Endothelial cell of umbilical vein (primary cell): ENCODE results near the gene ZNF2. TPM values are rescaled to one million over a fixed set of nuclear protein-coding genes. Genes with fewer than 3 reads are reported as not detected.

ENCODE experiments used
- BruUV-seq: library from RNA; stranded (reverse); fragments of 400-500 nt; replicated peaks from 2 replicates; lab custom pipeline; 2021; lab: Mats Ljungman, UMichigan
- CTCF ChIA-PET: fragments of 300-600, 350-600 bp; sonication (Branson Sonifier 250); formaldehyde crosslinking; loops from one replicate; lab custom pipeline; 2021; ENCODE audit warnings: antibody characterized with exemption, inconsistent platforms; lab: Charles Lee
- POLR2A ChIA-PET: fragments of 300-600, 350-600 bp; sonication (Branson Sonifier 250); formaldehyde crosslinking; loops from one replicate; lab custom pipeline; 2021; ENCODE audit warnings: antibody characterized with exemption, inconsistent platforms; lab: Charles Lee
- DNase-seq: peaks from one replicate; pipeline ENCODE4 v3.0.0-alpha.2; 2011; ENCODE audit warnings: low read depth, low spot score
- FAIRE-seq: peaks from 2 replicates; lab custom pipeline; 2011; peaks lifted over from hg19 to GRCh38; lab: Jason Lieb, UNC
- H2AFZ ChIP-seq: 2 replicates; pipeline ENCODE4 v1.6.0; 2012; ENCODE audit warnings: low read depth, low read length, control low read depth, inconsistent platforms
- H3K27ac ChIP-seq: 2 replicates; pipeline ENCODE4 v1.5.1; 2011; ENCODE audit warnings: low read depth, mild to moderate bottlenecking, control low read depth, low read length, moderate library complexity; ENCODE audit not compliant: insufficient read depth
- H3K27me3 ChIP-seq, 2 experiments: 2 replicates each; pipeline versions ENCODE4 v1.6.0 to v1.6.1; 2011; ENCODE audit warnings: low read length in 2 of 2, mixed read lengths in 1 of 2; ENCODE audit not compliant: control insufficient read depth in 2 of 2, insufficient read depth in 2 of 2
- H3K36me3 ChIP-seq, 2 experiments: 2 replicates in 1 of 2; 3 replicates in 1 of 2; pipeline ENCODE4 v1.5.1; 2011; ENCODE audit warnings: low read length in 2 of 2, mild to moderate bottlenecking in 1 of 2, moderate library complexity in 1 of 2; ENCODE audit not compliant: control insufficient read depth in 2 of 2, insufficient read depth in 2 of 2; ENCODE audit errors: extremely low read depth in 1 of 2
- H3K4me1 ChIP-seq: 3 replicates; pipeline ENCODE4 v1.5.1; 2011; ENCODE audit warnings: mild to moderate bottlenecking, low read length; ENCODE audit not compliant: control insufficient read depth, insufficient read depth; ENCODE audit errors: extremely low read depth
- H3K4me2 ChIP-seq: 2 replicates; pipeline ENCODE4 v1.6.1; 2011; ENCODE audit warnings: low read length, control low read depth, mixed read lengths; ENCODE audit not compliant: insufficient read depth
- H3K4me3 ChIP-seq, 3 experiments: fragments of 200-600 bp in 1 of 3; sonication (generic), shearing (Covaris generic) in 1 of 3; replicated peaks in 1 of 3; 2 replicates each; pipeline ENCODE4 v1.5.1; 2011 to 2016; ENCODE audit warnings: control low read depth in 3 of 3, low read length in 3 of 3, mild to moderate bottlenecking in 2 of 3, inconsistent platforms in 1 of 3, low read depth in 1 of 3, moderate library complexity in 1 of 3; ENCODE audit not compliant: insufficient read depth in 1 of 3
- H3K79me2 ChIP-seq: 2 replicates; pipeline ENCODE4 v1.6.0; 2012; ENCODE audit warnings: low read length, inconsistent platforms; ENCODE audit not compliant: control insufficient read depth, insufficient read depth
- H3K9ac ChIP-seq: replicated peaks from 2 replicates; pipeline ENCODE3; 2011; ENCODE audit warnings: low read length, control low read depth; ENCODE audit not compliant: insufficient read depth; ENCODE audit errors: extremely low read depth
- H3K9me1 ChIP-seq: replicated peaks from 3 replicates; pipeline ENCODE4 v1.6.0; 2011; ENCODE audit warnings: mild to moderate bottlenecking, low read length; ENCODE audit not compliant: control insufficient read depth, insufficient read depth; ENCODE audit errors: extremely low read depth
- H3K9me3 ChIP-seq: replicated peaks from 2 replicates; pipeline ENCODE4 v1.5.1; 2012; ENCODE audit warnings: low read length, inconsistent platforms; ENCODE audit not compliant: control insufficient read depth, insufficient read depth
- H4K20me1 ChIP-seq: replicated peaks from 2 replicates; pipeline ENCODE3; 2011; ENCODE audit warnings: mild to moderate bottlenecking, low read length; ENCODE audit not compliant: control insufficient read depth, insufficient read depth; ENCODE audit errors: extremely low read depth
- EZH2 ChIP-seq: IDR thresholded peaks from 2 replicates; pipeline ENCODE4 v1.6.1; 2012; ENCODE audit warnings: borderline replicate concordance, low read depth, mild to moderate bottlenecking, moderate library complexity, low read length, inconsistent platforms; ENCODE audit not compliant: severe bottlenecking
- FOS ChIP-seq: IDR thresholded peaks from 2 replicates; pipeline ENCODE4 v1.6.1; 2011; ENCODE audit warnings: mild to moderate bottlenecking, low read length, moderate library complexity, borderline replicate concordance; ENCODE audit not compliant: insufficient read depth
- GATA2 ChIP-seq: IDR thresholded peaks from 2 replicates; pipeline ENCODE4 v1.7.0; 2011; ENCODE audit warnings: low read depth, mild to moderate bottlenecking, moderate library complexity, mixed read lengths, low read length; ENCODE audit not compliant: insufficient read length, insufficient read depth
- JUN ChIP-seq: IDR thresholded peaks from 2 replicates; pipeline ENCODE4 v1.6.1; 2011; ENCODE audit warnings: borderline replicate concordance, low read depth; ENCODE audit not compliant: insufficient read length, insufficient read depth
- MYC ChIP-seq: IDR thresholded peaks from one replicate; pipeline ENCODE4 v1.6.1; 2011; ENCODE audit warnings: mild to moderate bottlenecking, low read depth, low read length
- POLR2A ChIP-seq: IDR thresholded peaks from 2 replicates; pipeline ENCODE4 v1.6.1; 2012; ENCODE audit warnings: low read depth, mild to moderate bottlenecking, control low read depth, low read length
- POLR2AphosphoS5 ChIP-seq: IDR thresholded peaks from 2 replicates; pipeline ENCODE4 v1.6.1; 2012; ENCODE audit warnings: low read depth, mild to moderate bottlenecking, control low read depth, low read length, moderate library complexity; ENCODE audit not compliant: insufficient read depth
- dilution Hi-C: fragments of 300-500 bp; cut with MboI; formaldehyde crosslinking; loops from one replicate; pipeline ENCODE4 v1.15.0; 2019; ENCODE audit warnings: low sequenced_read_pairs; ENCODE audit not compliant: extremely low pct_ligation_motif_present
- intact Hi-C: fragments of 100-400 bp; cut with micrococcal nuclease; formaldehyde crosslinking; loops from one replicate; pipeline ENCODE4 v1.10.0; 2022
- polyA plus RNA-seq, 4 experiments: library from polyadenylated mRNA; depleted of rRNA in 3 of 4; stranded (reverse) in 3 of 4; unstranded in 1 of 4; fragments of >200 nt; gene quantifications; 2 replicates each; pipeline versions ENCODE4 v1.2.1 to v1.2.3, GENCODE V29; 2011 to 2012; ENCODE audit warnings: missing spikeins in 1 of 4
- total RNA-seq: library from RNA; stranded (reverse); gene quantifications from 2 replicates; pipeline ENCODE4 v1.2.3, GENCODE V29; 2021
- TF ChIP-seq, protein P1 (sequence below), 2 donors: IDR thresholded peaks; 1 replicate in 1 of 2; 2 replicates in 1 of 2; pipeline ENCODE4 v1.5.1; 2011; ENCODE audit warnings: low read length in 2 of 2, mild to moderate bottlenecking in 2 of 2, moderate library complexity in 2 of 2, control low read depth in 1 of 2, inconsistent platforms in 1 of 2, low read depth in 1 of 2; ENCODE audit not compliant: insufficient read depth in 1 of 2; ENCODE audit errors: extremely low read depth in 1 of 2
- TF ChIP-seq, protein P2 (sequence below): IDR thresholded peaks from 2 replicates; pipeline ENCODE4 v1.6.1; 2011; ENCODE audit not compliant: insufficient read depth, insufficient read length

The ZNF2 gene
- total and polyA plus RNA-seq, 2 donors (not counting 3 experiments of a cell fraction or from before 2014, with no cell fraction given), result 2.2 to 4.2 TPM

DNA sequence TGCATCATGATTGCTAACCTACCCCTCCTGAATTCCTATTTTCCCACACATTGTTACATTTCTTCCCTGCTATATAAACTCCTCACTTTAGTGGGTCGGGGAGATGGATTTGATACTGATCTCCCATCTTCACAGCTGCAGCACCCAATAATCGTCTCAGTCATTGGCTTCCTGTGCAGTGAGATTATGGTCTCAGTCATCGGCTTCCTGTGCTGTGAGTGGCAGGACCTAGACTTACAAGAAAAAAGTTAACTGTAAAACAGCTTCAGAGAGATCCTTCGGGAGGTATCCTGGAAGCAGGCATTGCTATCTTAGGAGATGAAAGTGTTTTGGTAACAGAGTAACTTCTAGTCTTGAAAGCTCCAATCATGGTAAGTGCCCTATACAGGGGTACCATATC is 38.3 kb downstream of the ZNF2 start:
- Histone ChIP-seq H3K4me3 (no peak overlapping the region), H3K9me3 (no peaks in the 10 kb centered on the region), H4K20me1 (no peaks in the 10 kb centered on the region), H2AFZ (no peak overlapping the region), H3K9ac (no peak overlapping the region), H3K36me3 (no peaks in the 10 kb centered on the region), H3K27ac (no peak overlapping the region), H3K27me3 (no peaks in the 10 kb centered on the region), H3K79me2 (no peaks in the 10 kb centered on the region), H3K4me1 (peaks cover 4% of the 10 kb centered on the region), H3K4me2 (no peak overlapping the region), H3K9me1 (no peaks in the 10 kb centered on the region)
- CTCF ChIA-PET, result no interaction called here
- BruUV-seq, result no TSS peak
- TF ChIP-seq, protein P1, sequence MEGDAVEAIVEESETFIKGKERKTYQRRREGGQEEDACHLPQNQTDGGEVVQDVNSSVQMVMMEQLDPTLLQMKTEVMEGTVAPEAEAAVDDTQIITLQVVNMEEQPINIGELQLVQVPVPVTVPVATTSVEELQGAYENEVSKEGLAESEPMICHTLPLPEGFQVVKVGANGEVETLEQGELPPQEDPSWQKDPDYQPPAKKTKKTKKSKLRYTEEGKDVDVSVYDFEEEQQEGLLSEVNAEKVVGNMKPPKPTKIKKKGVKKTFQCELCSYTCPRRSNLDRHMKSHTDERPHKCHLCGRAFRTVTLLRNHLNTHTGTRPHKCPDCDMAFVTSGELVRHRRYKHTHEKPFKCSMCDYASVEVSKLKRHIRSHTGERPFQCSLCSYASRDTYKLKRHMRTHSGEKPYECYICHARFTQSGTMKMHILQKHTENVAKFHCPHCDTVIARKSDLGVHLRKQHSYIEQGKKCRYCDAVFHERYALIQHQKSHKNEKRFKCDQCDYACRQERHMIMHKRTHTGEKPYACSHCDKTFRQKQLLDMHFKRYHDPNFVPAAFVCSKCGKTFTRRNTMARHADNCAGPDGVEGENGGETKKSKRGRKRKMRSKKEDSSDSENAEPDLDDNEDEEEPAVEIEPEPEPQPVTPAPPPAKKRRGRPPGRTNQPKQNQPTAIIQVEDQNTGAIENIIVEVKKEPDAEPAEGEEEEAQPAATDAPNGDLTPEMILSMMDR (IDR thresholded peaks at IDR 0.05; ENCODE audit: extremely low read depth in 1 of 2, insufficient read depth in 1 of 2, low read depth in 1 of 2, low read length in 2 of 2), result no peak
- no peak for TF ChIP-seq FOS
- intact Hi-C loops (loop anchor here (10.0 kb wide), 1 partner anchor 79 kb away; the partner anchor contains the start of gene MRPS5), dilution Hi-C loops (no loop called here)
- POLR2A ChIA-PET, result no interaction called here
- no peak for DNase-seq
- no peak for FAIRE-seq

- intact Hi-C loops (loop anchor here (10.0 kb wide), 1 partner anchor 80 kb away; the partner anchor contains the start of gene MRPS5), dilution Hi-C loops (no loop called here)
- Histone ChIP-seq H3K4me3 (no peak overlapping the region), H4K20me1 (no peaks in the 10 kb centered on the region), H3K27ac (no peak overlapping the region), H3K9me1 (no peaks in the 10 kb centered on the region), H3K36me3 (no peaks in the 10 kb centered on the region), H2AFZ (no peak overlapping the region), H3K4me2 (no peak overlapping the region), H3K9me3 (peaks cover under 1% of the 10 kb centered on the region), H3K27me3 (no peaks in the 10 kb centered on the region), H3K9ac (no peak overlapping the region), H3K79me2 (no peaks in the 10 kb centered on the region), H3K4me1 (peaks cover 4% of the 10 kb centered on the region)
- TF ChIP-seq MYC (no peak), POLR2A (no peak), GATA2 (no peak), EZH2 (no peak), POLR2AphosphoS5 (no peak), JUN (no peak), FOS (no peak)
- TF ChIP-seq, protein P1 (IDR thresholded peaks at IDR 0.05; ENCODE audit: extremely low read depth in 1 of 2, insufficient read depth in 1 of 2, low read depth in 1 of 2, low read length in 2 of 2), result no peak
- TF ChIP-seq, protein P2, sequence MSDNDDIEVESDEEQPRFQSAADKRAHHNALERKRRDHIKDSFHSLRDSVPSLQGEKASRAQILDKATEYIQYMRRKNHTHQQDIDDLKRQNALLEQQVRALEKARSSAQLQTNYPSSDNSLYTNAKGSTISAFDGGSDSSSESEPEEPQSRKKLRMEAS, result no peak
- CTCF ChIA-PET, result no interaction called here
- POLR2A ChIA-PET, result no interaction called here
- FAIRE-seq (no peak), DNase-seq (no peak)
- no TSS peak for BruUV-seq
Observed at GRCh38 chr2:95204396-95204795, 38.8 kb downstream of the ZNF2 start.
